Erythroblast (primary cell): Measurements from ENCODE around the gene DIABLO.

ENCODE experiments used
- GATA1 ChIP-seq: IDR thresholded peaks from 2 replicates; pipeline ENCODE4 v1.6.1; 2011; ENCODE audit warnings: low read depth, mild to moderate bottlenecking, control low read depth, low read length, moderate library complexity
- POLR2A ChIP-seq: IDR thresholded peaks from 2 replicates; pipeline ENCODE4 v1.6.1; 2011; ENCODE audit warnings: mild to moderate bottlenecking, low read length

- TF ChIP-seq POLR2A (no peak), GATA1 (no peak)
Observed at GRCh38 chr12:122171399-122171798, 54.5 kb downstream of the DIABLO start.
